Measurements from ENCODE around the gene KCNG2. TPM values are rescaled to one million over a fixed set of nuclear protein-coding genes. Genes with fewer than 3 reads are reported as not detected.
"Not testable (repeated sequence)": the region's sequence is repeated elsewhere in the genome, so short reads cannot be mapped to it uniquely, and the experiment has no call there.

The KCNG2 gene
- polyA plus RNA-seq, 1 of the 3 experiments (the other 2 are of a cell fraction) = not detected

DNA sequence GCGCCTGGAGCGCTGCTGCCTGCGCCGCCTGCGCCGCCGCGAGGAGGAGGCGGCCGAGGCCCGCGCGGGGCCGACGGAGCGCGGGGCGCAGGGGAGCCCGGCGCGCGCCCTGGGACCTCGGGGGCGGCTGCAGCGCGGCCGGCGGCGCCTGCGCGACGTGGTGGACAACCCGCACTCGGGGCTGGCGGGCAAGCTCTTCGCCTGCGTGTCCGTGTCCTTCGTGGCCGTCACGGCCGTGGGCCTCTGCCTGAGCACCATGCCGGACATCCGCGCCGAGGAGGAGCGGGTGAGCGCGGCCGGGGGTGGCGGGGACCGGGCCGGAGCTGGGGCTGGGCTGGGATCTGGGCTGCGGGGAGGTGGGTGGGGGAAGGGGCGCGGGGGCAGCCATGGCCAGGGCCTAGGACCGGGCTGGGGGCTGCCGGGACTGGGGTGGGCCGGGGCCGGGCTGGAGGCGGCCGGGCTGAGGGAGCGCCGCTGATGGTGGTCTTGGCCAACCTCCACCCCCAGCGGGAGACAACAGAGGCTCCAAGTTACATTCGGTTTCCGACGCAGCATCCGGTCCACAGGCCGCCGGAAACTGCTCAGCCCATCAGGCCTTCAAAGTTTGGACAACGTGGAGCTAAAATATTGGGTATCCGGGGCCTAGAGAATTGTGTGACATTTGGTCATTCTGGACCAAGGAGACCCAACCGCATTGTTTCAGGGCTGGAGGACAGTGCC lies 66.4 kb downstream of the KCNG2 start:
- CTCF ChIA-PET = no interaction called here
- H3F3A ChIP-seq (replicated peaks; ENCODE audit: insufficient read depth) = no peaks in the 10 kb centered on the region
- no peaks in the 10 kb centered on the region for H4K20me1 ChIP-seq (ENCODE audit: insufficient read depth)
- peaks cover 18% of the 10 kb centered on the region; the same call in 1 of the 2 replicates for H3K27me3 ChIP-seq (ENCODE audit: insufficient read depth)
- no peak overlapping the region for H3K4me2 ChIP-seq
- no peak overlapping the region for H2AFZ ChIP-seq (ENCODE audit: low read depth)
- DNase-seq = no peak
- no peak overlapping the region for H3K9ac ChIP-seq
- POLR2A ChIA-PET = no interaction called here
- H3K79me2 ChIP-seq (ENCODE audit: insufficient read depth) = no peaks in the 10 kb centered on the region
- no peaks in the 10 kb centered on the region for H3K9me3 ChIP-seq
- no peaks in the 10 kb centered on the region for H3K36me3 ChIP-seq (replicated peaks in 1 of 2; ENCODE audit: control insufficient read depth in 1 of 2, insufficient read depth in 2 of 2, low read length in 1 of 2)
- TF ChIP-seq ELF1 (IDR thresholded peaks at IDR 0.05) (no peak), FOXJ3 (CRISPR knock-in tag; IDR thresholded peaks at IDR 0.05) (no peak), SMC3 (IDR thresholded peaks at IDR 0.05; ENCODE audit: low read depth, low read length) (no peak), CHD2 (IDR thresholded peaks at IDR 0.05; ENCODE audit: low read length, partially characterized antibody) (no peak), USF1 (IDR thresholded peaks at IDR 0.05; ENCODE audit: borderline replicate concordance, low read depth) (no peak), TCF12 (IDR thresholded peaks at IDR 0.05) (no peak), IRF3 (IDR thresholded peaks at IDR 0.05; ENCODE audit: low read depth, low read length) (no peak), EZH2phosphoT487 (IDR thresholded peaks at IDR 0.05; ENCODE audit: borderline replicate concordance, low read depth) (no peak), GABPA (IDR thresholded peaks at IDR 0.05; ENCODE audit: low read depth) (no peak), RAD21 (IDR thresholded peaks at IDR 0.05; ENCODE audit: low read length) (no peak), SIN3A (IDR thresholded peaks at IDR 0.05; ENCODE audit: borderline replicate concordance, low read depth, low read length) (no peak), MXI1 (IDR thresholded peaks at IDR 0.05; ENCODE audit: low read depth, low read length) (no peak), TEAD4 (IDR thresholded peaks at IDR 0.05; ENCODE audit: borderline replicate concordance, insufficient read depth) (no peak), MEF2A (IDR thresholded peaks at IDR 0.05; ENCODE audit: borderline replicate concordance, low read depth) (no peak), FOXM1 (IDR thresholded peaks at IDR 0.05; ENCODE audit: low read depth) (no peak)
- TF ChIP-seq, protein P1, sequence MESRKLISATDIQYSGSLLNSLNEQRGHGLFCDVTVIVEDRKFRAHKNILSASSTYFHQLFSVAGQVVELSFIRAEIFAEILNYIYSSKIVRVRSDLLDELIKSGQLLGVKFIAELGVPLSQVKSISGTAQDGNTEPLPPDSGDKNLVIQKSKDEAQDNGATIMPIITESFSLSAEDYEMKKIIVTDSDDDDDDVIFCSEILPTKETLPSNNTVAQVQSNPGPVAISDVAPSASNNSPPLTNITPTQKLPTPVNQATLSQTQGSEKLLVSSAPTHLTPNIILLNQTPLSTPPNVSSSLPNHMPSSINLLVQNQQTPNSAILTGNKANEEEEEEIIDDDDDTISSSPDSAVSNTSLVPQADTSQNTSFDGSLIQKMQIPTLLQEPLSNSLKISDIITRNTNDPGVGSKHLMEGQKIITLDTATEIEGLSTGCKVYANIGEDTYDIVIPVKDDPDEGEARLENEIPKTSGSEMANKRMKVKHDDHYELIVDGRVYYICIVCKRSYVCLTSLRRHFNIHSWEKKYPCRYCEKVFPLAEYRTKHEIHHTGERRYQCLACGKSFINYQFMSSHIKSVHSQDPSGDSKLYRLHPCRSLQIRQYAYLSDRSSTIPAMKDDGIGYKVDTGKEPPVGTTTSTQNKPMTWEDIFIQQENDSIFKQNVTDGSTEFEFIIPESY (IDR thresholded peaks at IDR 0.05; ENCODE audit: borderline replicate concordance, low read depth) = no peak
- TF ChIP-seq, protein P2, sequence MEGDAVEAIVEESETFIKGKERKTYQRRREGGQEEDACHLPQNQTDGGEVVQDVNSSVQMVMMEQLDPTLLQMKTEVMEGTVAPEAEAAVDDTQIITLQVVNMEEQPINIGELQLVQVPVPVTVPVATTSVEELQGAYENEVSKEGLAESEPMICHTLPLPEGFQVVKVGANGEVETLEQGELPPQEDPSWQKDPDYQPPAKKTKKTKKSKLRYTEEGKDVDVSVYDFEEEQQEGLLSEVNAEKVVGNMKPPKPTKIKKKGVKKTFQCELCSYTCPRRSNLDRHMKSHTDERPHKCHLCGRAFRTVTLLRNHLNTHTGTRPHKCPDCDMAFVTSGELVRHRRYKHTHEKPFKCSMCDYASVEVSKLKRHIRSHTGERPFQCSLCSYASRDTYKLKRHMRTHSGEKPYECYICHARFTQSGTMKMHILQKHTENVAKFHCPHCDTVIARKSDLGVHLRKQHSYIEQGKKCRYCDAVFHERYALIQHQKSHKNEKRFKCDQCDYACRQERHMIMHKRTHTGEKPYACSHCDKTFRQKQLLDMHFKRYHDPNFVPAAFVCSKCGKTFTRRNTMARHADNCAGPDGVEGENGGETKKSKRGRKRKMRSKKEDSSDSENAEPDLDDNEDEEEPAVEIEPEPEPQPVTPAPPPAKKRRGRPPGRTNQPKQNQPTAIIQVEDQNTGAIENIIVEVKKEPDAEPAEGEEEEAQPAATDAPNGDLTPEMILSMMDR (IDR thresholded peaks at IDR 0.05) = no peak
- TF ChIP-seq, protein P3, sequence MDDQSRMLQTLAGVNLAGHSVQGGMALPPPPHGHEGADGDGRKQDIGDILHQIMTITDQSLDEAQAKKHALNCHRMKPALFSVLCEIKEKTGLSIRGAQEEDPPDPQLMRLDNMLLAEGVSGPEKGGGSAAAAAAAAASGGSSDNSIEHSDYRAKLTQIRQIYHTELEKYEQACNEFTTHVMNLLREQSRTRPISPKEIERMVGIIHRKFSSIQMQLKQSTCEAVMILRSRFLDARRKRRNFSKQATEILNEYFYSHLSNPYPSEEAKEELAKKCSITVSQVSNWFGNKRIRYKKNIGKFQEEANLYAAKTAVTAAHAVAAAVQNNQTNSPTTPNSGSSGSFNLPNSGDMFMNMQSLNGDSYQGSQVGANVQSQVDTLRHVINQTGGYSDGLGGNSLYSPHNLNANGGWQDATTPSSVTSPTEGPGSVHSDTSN (IDR thresholded peaks at IDR 0.05) = no peak
- no peaks in the 10 kb centered on the region for H3K9me2 ChIP-seq
- H3K27ac ChIP-seq (ENCODE audit: low read depth in 2 of 2, low read length in 1 of 2) = no peak overlapping the region
- no peaks in the 10 kb centered on the region for H3K4me1 ChIP-seq (ENCODE audit: control insufficient read depth in 1 of 2, insufficient read depth in 2 of 2, low read depth in 1 of 2, low read length in 1 of 2)
- no peak overlapping the region for H3K4me3 ChIP-seq (ENCODE audit: low read depth in 2 of 2, low read length in 1 of 2)
- WGBS (ENCODE audit: low lambda C conversion rate) = 58% methylated on average over 26 of the region's 74 CpGs

GRCh38 chr18:79864955-79865354 lies 67.2 kb downstream of the KCNG2 start:
- H3K4me1 ChIP-seq (ENCODE audit: control insufficient read depth in 1 of 2, insufficient read depth in 2 of 2, low read depth in 1 of 2, low read length in 1 of 2); H3K36me3 ChIP-seq (replicated peaks in 1 of 2; ENCODE audit: control insufficient read depth in 1 of 2, insufficient read depth in 2 of 2, low read length in 1 of 2); POLR2A ChIA-PET: not testable (repeated sequence)

More at GRCh38 chr18:79864955-79865354, 67.2 kb downstream of the KCNG2 start:
- H4K20me1 ChIP-seq (ENCODE audit: insufficient read depth); H2AFZ ChIP-seq (ENCODE audit: low read depth); H3K27ac ChIP-seq (ENCODE audit: low read depth in 2 of 2, low read length in 1 of 2); H3K9ac ChIP-seq; H3F3A ChIP-seq (replicated peaks; ENCODE audit: insufficient read depth); H3K9me3 ChIP-seq; H3K9me2 ChIP-seq; H3K4me3 ChIP-seq (ENCODE audit: low read depth in 2 of 2, low read length in 1 of 2); H3K79me2 ChIP-seq (ENCODE audit: insufficient read depth); H3K4me2 ChIP-seq; CTCF ChIA-PET; DNase-seq: not testable (repeated sequence)
- peaks cover 16% of the 10 kb centered on the region; the same call in 1 of the 2 replicates for H3K27me3 ChIP-seq (ENCODE audit: insufficient read depth)
- 19% methylated on average over 4 of the region's 4 CpGs for WGBS (ENCODE audit: low lambda C conversion rate)

Measured in SK-N-SH (cell line).